Right ventricle myocardium superior (tissue), 1 donor: ENCODE results near the gene KIF2A. TPM values are rescaled to one million over a fixed set of nuclear protein-coding genes. Genes with fewer than 3 reads are reported as not detected.

Experiments used
- ATAC-seq: fragments of 200-7000 bp; cut with Tn5 transposase; one replicate; pipeline ENCODE4 v1.9.1; 2020; ENCODE audit warnings: mild to moderate bottlenecking; ENCODE audit not compliant: poor library complexity
- DNase-seq: peaks from one replicate; pipeline ENCODE4 v3.0.0-alpha.2; 2020
- intact Hi-C: fragments of 100-400 bp; cut with DNase I; formaldehyde crosslinking; loops from one replicate; pipeline ENCODE4 v1.11.2; 2022
- total RNA-seq: library from RNA; stranded (reverse); fragmentation: NEBNext Ultra II Directional; extraction: Animal tissue kit (Norgen Biotek cat#: 25700); gene quantifications from one replicate; pipeline ENCODE4 v1.2.1, GENCODE V29; 2021
- donor health status: DM: no; HTN: yes; CAD: no; lungs with severe emphysema.

KIF2A gene
- total RNA-seq, 1 donor from 2014 or later: 10.6 TPM

GRCh38 chr5:62317810-62318209, 11.8 kb downstream of the KIF2A start:
- DNase-seq: no peak
- intact Hi-C loops: no loop called here
- ATAC-seq: no peak

GRCh38 chr5:62322484-62322883, 16.5 kb downstream of the KIF2A start:
- DNase-seq (no peak), ATAC-seq (no peak)
- intact Hi-C loops: no loop called here

- no peak for DNase-seq
- intact Hi-C loops: no loop called here
- ATAC-seq: no peak
Measured at GRCh38 chr5:62326302-62326701, 20.3 kb downstream of the KIF2A start.

- intact Hi-C loops: no loop called here
- no peak for DNase-seq
- no peak for ATAC-seq
Measured at GRCh38 chr5:62326702-62327101, 20.7 kb downstream of the KIF2A start.

GRCh38 chr5:62327138-62328053, 21.4 kb downstream of the KIF2A start:
- DNase-seq (no peak), ATAC-seq (no peak)
- intact Hi-C loops: no loop called here

GRCh38 chr5:62328772-62329491, 22.9 kb downstream of the KIF2A start:
- no peak for ATAC-seq
- no peak for DNase-seq
- intact Hi-C loops: no loop called here

- intact Hi-C loops: loop anchor here (10.0 kb wide), 1 partner anchor 126 kb away; no protein-coding TSS in a partner anchor
- DNase-seq (no peak), ATAC-seq (no peak)
Measured at GRCh38 chr5:62330302-62330701, 24.3 kb downstream of the KIF2A start.

- intact Hi-C loops: loop anchor here (10.0 kb wide), 1 partner anchor 127 kb away; no protein-coding TSS in a partner anchor
- DNase-seq (no peak), ATAC-seq (no peak)
Measured at GRCh38 chr5:62331921-62332320, 25.9 kb downstream of the KIF2A start.

GRCh38 chr5:62333250-62333794, 27.3 kb downstream of the KIF2A start:
- DNase-seq (no peak), ATAC-seq (no peak)
- intact Hi-C loops: loop anchor here (10.0 kb wide), 1 partner anchor 129 kb away; no protein-coding TSS in a partner anchor

- intact Hi-C loops: loop anchor here (10.0 kb wide), 1 partner anchor 129 kb away; no protein-coding TSS in a partner anchor
- no peak for DNase-seq
- no peak for ATAC-seq
Measured at GRCh38 chr5:62334082-62334481, 28.1 kb downstream of the KIF2A start.

- no peak for ATAC-seq
- no peak for DNase-seq
- intact Hi-C loops: no loop called here
Measured at GRCh38 chr5:62340392-62340791, 34.4 kb downstream of the KIF2A start.

- ATAC-seq (no peak), DNase-seq (no peak)
- intact Hi-C loops: no loop called here
Measured at GRCh38 chr5:62340979-62341378, 35.0 kb downstream of the KIF2A start.

- intact Hi-C loops: no loop called here
- no peak for ATAC-seq
- DNase-seq: no peak
Measured at GRCh38 chr5:62341783-62342475, 35.9 kb downstream of the KIF2A start.

- ATAC-seq: no peak
- intact Hi-C loops: no loop called here
- no peak for DNase-seq
Measured at GRCh38 chr5:62342476-62342837, 36.5 kb downstream of the KIF2A start.

GRCh38 chr5:62343428-62343827, 37.4 kb downstream of the KIF2A start:
- DNase-seq: no peak
- intact Hi-C loops: no loop called here
- ATAC-seq: no peak

GRCh38 chr5:62346748-62347147, 40.7 kb downstream of the KIF2A start:
- ATAC-seq (no peak), DNase-seq (no peak)
- intact Hi-C loops: no loop called here

- no peak for ATAC-seq
- no peak for DNase-seq
- intact Hi-C loops: no loop called here
Measured at GRCh38 chr5:62347928-62348327, 41.9 kb downstream of the KIF2A start.

- DNase-seq (no peak), ATAC-seq (no peak)
- intact Hi-C loops: no loop called here
Measured at GRCh38 chr5:62348723-62349481, 42.9 kb downstream of the KIF2A start.
